GM19452 (cell line): Measurements from ENCODE around the gene PRR15L.
"Not testable (repeated sequence)": the region's sequence is repeated elsewhere in the genome, so short reads cannot be mapped to it uniquely, and the experiment has no call there.

Experiments used
- ATAC-seq: cut with Tn5 transposase; IDR thresholded peaks from one replicate; pipeline ENCODE4 v1.9.1; 2021; ENCODE audit not compliant: unreplicated experiment

PRR15L gene

GRCh38 chr17:47957591-47958490, at the start of gene PRR15L:
PRR15L (minus strand) TSS chr17:47957883; CDS start chr17:47953234, 4,649 bp downstream.
- no peak for ATAC-seq

GRCh38 chr17:48006936-48007709, 49.4 kb upstream of the PRR15L start:
- no peak for ATAC-seq

GRCh38 chr17:48004983-48005382, 47.3 kb upstream of the PRR15L start:
- no peak for ATAC-seq

- ATAC-seq, result no peak
Observed at GRCh38 chr17:48003417-48004151, 45.9 kb upstream of the PRR15L start.

- no peak for ATAC-seq
Observed at GRCh38 chr17:48002916-48003416, 45.3 kb upstream of the PRR15L start.

- no peak for ATAC-seq
Observed at GRCh38 chr17:48002266-48002915, 44.7 kb upstream of the PRR15L start.

GRCh38 chr17:48001657-48002056, 44.0 kb upstream of the PRR15L start:
- ATAC-seq, result not testable (repeated sequence)

- ATAC-seq, result no peak
Observed at GRCh38 chr17:48001197-48001596, 43.5 kb upstream of the PRR15L start.

GRCh38 chr17:47999582-47999981, 41.9 kb upstream of the PRR15L start:
- no peak for ATAC-seq

- no peak for ATAC-seq
Observed at GRCh38 chr17:47998044-47998443, 40.4 kb upstream of the PRR15L start.

- ATAC-seq, result no peak
Observed at GRCh38 chr17:47997586-47997985, 39.9 kb upstream of the PRR15L start.

- ATAC-seq, result no peak
Observed at GRCh38 chr17:47996201-47996600, 38.5 kb upstream of the PRR15L start.

- no peak for ATAC-seq
Observed at GRCh38 chr17:47995241-47995935, 37.7 kb upstream of the PRR15L start.

- ATAC-seq, result no peak
Observed at GRCh38 chr17:47994724-47995123, 37.0 kb upstream of the PRR15L start.

GRCh38 chr17:47993964-47994363, 36.3 kb upstream of the PRR15L start:
- no peak for ATAC-seq

- ATAC-seq, result no peak
Observed at GRCh38 chr17:47993031-47993564, 35.4 kb upstream of the PRR15L start.

GRCh38 chr17:47992216-47992615, 34.5 kb upstream of the PRR15L start:
- no peak for ATAC-seq

- no peak for ATAC-seq
Observed at GRCh38 chr17:47990962-47991731, 33.5 kb upstream of the PRR15L start.

GRCh38 chr17:47989700-47990099, 32.0 kb upstream of the PRR15L start:
- no peak for ATAC-seq
